Measurements from ENCODE around the gene NME5. TPM values are rescaled to one million over a fixed set of nuclear protein-coding genes. Genes with fewer than 3 reads are reported as not detected.

NME5 gene
- total RNA-seq, 4 donors from 2014 or later: 0.34 to 2.0 (median 2.0) TPM; not detected in 1

DNA sequence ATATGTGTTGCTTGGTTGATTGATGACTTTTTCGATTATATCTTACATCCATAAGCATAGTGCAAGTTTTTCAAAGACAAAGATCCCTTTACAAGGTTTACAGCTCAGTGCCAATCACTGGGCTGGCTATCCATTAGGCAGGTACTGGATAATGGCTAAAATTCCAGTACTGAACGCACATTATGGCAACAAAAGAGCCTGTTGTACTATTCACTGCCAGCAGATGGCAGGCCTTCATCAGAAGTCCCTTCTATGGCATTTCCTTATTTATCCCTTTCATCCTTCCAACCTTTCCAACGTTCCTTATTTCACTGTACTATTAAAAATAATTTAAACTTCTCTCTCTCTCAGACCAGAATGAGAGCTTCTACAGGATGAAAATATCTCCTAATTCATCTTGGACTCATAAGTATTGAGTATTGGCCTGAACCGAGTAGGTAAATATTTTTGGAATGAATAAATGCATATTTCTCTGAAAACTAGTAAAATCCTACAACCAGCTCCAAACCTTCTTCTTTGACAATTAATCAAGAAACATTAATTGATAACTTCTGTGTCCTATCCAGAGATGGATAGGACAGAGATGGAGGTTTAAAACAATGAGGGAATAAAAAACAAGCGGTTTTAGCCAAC is 62.0 kb downstream of the NME5 start:
- TF ChIP-seq, protein P1, sequence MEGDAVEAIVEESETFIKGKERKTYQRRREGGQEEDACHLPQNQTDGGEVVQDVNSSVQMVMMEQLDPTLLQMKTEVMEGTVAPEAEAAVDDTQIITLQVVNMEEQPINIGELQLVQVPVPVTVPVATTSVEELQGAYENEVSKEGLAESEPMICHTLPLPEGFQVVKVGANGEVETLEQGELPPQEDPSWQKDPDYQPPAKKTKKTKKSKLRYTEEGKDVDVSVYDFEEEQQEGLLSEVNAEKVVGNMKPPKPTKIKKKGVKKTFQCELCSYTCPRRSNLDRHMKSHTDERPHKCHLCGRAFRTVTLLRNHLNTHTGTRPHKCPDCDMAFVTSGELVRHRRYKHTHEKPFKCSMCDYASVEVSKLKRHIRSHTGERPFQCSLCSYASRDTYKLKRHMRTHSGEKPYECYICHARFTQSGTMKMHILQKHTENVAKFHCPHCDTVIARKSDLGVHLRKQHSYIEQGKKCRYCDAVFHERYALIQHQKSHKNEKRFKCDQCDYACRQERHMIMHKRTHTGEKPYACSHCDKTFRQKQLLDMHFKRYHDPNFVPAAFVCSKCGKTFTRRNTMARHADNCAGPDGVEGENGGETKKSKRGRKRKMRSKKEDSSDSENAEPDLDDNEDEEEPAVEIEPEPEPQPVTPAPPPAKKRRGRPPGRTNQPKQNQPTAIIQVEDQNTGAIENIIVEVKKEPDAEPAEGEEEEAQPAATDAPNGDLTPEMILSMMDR (IDR thresholded peaks at IDR 0.05; ENCODE audit: low read depth): no peak

DNA sequence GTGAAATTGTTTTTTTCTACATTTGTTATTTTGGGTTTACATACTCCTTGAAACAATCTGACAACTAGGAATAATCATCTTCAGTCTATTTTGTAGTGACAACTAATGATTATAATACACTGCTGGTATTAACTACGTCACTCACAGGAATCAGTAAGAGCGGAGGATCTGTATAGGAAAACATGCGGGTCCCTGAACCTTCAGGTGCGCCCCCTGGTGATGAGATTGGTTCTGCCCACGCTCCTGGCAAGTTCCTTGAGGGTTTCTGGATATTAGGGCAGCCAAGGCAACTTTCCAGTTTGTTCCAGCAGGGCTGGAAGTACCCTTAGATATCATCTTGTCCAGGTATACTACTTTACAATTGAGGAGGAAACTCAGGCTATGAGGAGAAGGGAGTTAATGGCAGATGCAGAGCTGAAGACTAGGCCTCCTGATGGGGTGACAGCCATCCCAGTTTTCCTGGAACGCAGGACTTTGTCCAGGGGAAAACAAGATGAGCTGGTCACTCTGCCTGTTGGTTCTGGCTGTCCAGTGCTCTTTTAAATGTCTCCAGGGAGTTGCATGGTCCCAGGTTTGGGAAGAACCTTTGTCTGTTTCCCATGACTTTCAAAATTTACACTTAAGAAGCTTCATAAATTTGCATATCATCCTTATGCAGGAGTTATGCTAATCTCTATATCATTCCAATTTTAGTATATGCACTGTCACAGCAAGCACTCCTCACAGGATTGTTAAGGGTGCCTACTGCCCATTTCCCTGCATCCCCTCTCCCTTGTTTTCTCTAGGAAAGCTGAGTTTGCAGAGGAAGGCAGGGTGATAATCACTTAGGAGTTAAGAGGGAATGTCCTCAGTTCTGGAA is 70.3 kb downstream of the NME5 start:
- TF ChIP-seq, protein P1 (IDR thresholded peaks at IDR 0.05; ENCODE audit: low read depth): no peak

DNA sequence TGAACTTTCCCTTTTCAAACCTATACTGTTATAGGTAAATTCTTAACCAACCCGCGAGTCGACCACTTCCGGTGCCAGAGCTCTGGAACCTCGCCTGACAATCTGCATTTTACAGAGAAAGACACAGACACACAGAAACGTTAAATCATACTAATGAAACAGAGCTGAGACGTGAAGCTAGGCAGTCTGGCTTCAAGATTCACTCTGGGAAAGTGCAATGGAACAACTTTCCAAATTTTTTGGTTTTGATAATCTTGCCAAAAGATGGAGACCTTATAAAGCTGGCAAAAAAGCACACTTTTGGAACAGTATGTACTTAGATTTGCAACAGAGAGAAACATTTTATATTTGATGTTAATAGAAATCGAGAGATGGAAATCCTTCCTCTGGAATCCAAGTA is 71.3 kb downstream of the NME5 start:
- TF ChIP-seq, protein P1 (IDR thresholded peaks at IDR 0.05; ENCODE audit: low read depth): no peak

Small RNA genes within 50 kb of the gene (small RNA-seq; reads per million reads assigned to genes)
- gene RNU6-1148P (not detected), gene RNU6-460P (not detected), gene RNU6-888P (not detected)

Other genes with a start within 250 kb of the NME5 start
- not detected for gene PKD2L2, start 250.0 kb downstream of the NME5 start, total RNA-seq
- gene FAM13B, start 106.3 kb downstream of the NME5 start, total RNA-seq: 10 to 100 TPM; 25.2 to 49.1 (median 44.2) TPM
- gene WNT8A, start 55.4 kb downstream of the NME5 start, total RNA-seq: not detected
- gene BRD8, start 39.2 kb upstream of the NME5 start, total RNA-seq: 10 to 100 TPM; 21.9 to 49.1 (median 37.4) TPM
- 1 to 10 TPM in 2 of 4 donors, under 1 TPM in 1, not detected in 1; 0.33 to 5.3 (median 2.4) TPM for gene KIF20A, start 39.7 kb upstream of the NME5 start, total RNA-seq
- gene CDC23, start 73.9 kb upstream of the NME5 start, total RNA-seq: 10 to 100 TPM; 13.0 to 19.2 (median 17.3) TPM
- under 1 TPM in 1 of 4 donors, not detected in 3; 0.22 TPM for gene GFRA3, start 135.2 kb upstream of the NME5 start, total RNA-seq
- under 1 TPM in 2 of 4 donors, not detected in 2; 0.85 to 0.88 TPM for gene CDC25C, start 192.4 kb upstream of the NME5 start, total RNA-seq
- 10 to 100 TPM; 17.9 to 21.4 (median 18.5) TPM for gene FAM53C, start 198.8 kb upstream of the NME5 start, total RNA-seq
- gene KDM3B, start 213.3 kb upstream of the NME5 start, total RNA-seq: 10 to 100 TPM; 58.8 to 67.4 (median 62.8) TPM

Data from subcutaneous adipose tissue (tissue), 4 donors.